ENCODE measurements around the gene GCC2. TPM values are rescaled to one million over a fixed set of nuclear protein-coding genes. Genes with fewer than 3 reads are reported as not detected.
A peak's percentile ranks its signal among the peaks of the same experiment; 100 is the strongest.
"Not testable (repeated sequence)": the region's sequence is repeated elsewhere in the genome, so short reads cannot be mapped to it uniquely, and the experiment has no call there.

GCC2 gene
- total and polyA plus RNA-seq, 2 experiments from 2014 or later, result 16.1 to 25.1 TPM

DNA sequence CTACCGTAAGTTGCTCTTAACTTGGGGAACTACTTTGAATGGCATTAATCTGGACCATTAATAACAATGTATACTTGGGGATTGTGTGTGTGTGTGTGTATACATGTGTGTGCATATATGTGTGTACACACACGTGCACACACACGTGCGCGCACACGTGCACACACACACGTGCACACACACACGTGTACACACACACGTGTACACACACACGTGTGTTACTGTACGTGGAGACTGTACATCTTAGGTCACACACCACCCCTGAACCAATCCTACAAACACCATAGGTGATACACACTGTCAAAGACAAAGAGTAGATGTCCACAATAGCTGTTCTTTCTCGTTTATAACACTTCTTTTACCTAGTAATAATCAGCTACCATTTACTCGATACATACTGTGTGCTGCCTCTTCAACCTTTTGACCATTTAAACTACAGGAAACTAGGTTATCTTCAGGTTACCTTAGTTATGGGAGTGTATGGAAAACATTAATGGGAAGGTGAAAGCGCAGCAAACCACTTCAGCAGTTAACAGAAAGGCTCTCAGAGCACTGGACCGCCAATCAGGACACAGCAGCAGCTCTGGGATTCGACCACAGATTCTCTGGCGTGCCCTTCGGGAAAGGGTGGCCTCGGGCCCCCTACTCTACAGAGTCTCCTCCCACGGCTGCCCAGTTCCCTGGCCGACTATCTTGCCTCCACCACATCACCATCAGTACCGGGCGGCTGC is 894 bp upstream of the GCC2 start:
- Histone ChIP-seq H3K4me3 (peak overlapping the region; percentile 63), H3K36me3 (peaks cover 13% of the 10 kb centered on the region), H3K9me3 (ENCODE audit: low read depth) (no peaks in the 10 kb centered on the region), H3K27me3 (no peaks in the 10 kb centered on the region), H3K27ac (peak overlapping the region; percentile 81), H3K4me1 (ENCODE audit: low read depth) (peaks cover 6% of the 10 kb centered on the region)
- TF ChIP-seq, protein P1, sequence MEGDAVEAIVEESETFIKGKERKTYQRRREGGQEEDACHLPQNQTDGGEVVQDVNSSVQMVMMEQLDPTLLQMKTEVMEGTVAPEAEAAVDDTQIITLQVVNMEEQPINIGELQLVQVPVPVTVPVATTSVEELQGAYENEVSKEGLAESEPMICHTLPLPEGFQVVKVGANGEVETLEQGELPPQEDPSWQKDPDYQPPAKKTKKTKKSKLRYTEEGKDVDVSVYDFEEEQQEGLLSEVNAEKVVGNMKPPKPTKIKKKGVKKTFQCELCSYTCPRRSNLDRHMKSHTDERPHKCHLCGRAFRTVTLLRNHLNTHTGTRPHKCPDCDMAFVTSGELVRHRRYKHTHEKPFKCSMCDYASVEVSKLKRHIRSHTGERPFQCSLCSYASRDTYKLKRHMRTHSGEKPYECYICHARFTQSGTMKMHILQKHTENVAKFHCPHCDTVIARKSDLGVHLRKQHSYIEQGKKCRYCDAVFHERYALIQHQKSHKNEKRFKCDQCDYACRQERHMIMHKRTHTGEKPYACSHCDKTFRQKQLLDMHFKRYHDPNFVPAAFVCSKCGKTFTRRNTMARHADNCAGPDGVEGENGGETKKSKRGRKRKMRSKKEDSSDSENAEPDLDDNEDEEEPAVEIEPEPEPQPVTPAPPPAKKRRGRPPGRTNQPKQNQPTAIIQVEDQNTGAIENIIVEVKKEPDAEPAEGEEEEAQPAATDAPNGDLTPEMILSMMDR (IDR thresholded peaks at IDR 0.05; ENCODE audit: low read depth, low read length), result no peak
- peak in 1 of 2 donors; percentile 59 for DNase-seq (ENCODE audit: low read depth in 1 of 2, low spot score in 1 of 2)

DNA sequence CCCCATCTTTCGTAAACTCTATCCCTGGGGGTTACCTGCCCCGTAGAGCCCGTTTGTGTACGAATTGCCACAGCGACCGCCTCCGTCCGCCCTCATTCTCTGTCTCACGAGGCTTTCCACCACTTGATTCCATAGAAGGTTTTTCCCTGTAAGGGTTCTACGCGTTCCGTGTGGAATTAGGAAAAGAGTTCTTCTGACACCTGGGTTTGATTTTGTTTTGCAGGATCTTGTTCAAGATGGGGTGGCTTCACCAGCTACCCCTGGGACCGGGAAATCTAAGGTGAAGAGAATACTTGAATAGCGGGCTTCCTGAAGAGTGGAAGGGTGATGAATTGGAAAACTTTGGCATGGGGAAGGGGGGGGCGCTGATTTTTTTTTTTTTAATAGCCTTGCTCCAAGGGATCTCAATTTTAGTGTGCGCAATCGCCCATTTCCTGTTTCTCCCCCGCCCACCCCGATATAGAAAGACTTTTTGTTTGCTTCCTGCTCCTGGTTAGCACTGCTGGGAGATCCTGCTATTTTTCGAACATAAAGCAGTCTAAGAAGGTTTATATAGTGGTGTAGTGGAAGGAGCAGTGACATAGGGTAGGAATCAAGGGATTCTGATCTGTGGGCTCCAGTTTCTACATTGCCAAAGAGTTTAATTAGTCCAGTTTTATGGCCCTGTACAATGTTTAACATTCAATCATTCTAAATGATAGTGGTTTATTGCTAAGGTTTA is 564 bp downstream of the GCC2 start:
- DNase-seq (ENCODE audit: low read depth in 1 of 2, low spot score in 1 of 2), result peak; percentile 14 to 47
- Histone ChIP-seq H3K4me1 (ENCODE audit: low read depth) (peaks cover 6% of the 10 kb centered on the region), H3K27me3 (no peaks in the 10 kb centered on the region), H3K9me3 (ENCODE audit: low read depth) (no peaks in the 10 kb centered on the region), H3K36me3 (peaks cover 24% of the 10 kb centered on the region), H3K27ac (peak overlapping the region; percentile 81), H3K4me3 (peak overlapping the region; percentile 63)
- TF ChIP-seq, protein P1 (IDR thresholded peaks at IDR 0.05; ENCODE audit: low read depth, low read length), result no peak

DNA sequence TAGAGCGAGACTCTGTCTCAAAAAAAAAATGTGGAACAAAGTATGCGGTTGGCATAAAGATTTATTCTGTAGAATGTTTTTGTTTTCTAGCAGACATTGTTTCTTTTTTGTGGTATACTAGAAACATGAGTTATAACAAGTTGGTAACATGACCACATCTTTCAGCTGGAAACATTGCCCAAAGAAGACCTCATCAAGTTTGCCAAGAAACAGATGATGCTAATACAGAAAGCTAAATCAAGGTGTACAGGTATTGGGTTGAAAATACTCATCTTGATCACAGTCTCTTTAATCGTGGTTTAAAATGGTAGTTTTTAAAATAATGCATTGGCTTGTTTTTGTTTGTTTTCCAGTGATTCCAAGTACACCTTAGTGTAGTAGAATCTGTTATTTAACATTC is 1.9 kb downstream of the GCC2 start:
- no peak for DNase-seq (ENCODE audit: low read depth in 1 of 2, low spot score in 1 of 2)
- no peak overlapping the region for H3K4me3 ChIP-seq
- H3K9me3 ChIP-seq (ENCODE audit: low read depth), result no peaks in the 10 kb centered on the region
- H3K27me3 ChIP-seq, result no peaks in the 10 kb centered on the region
- TF ChIP-seq, protein P1 (IDR thresholded peaks at IDR 0.05; ENCODE audit: low read depth, low read length), result no peak
- peaks cover 35% of the 10 kb centered on the region for H3K36me3 ChIP-seq
- H3K4me1 ChIP-seq (ENCODE audit: low read depth), result peaks cover 6% of the 10 kb centered on the region
- H3K27ac ChIP-seq, result no peak overlapping the region

DNA sequence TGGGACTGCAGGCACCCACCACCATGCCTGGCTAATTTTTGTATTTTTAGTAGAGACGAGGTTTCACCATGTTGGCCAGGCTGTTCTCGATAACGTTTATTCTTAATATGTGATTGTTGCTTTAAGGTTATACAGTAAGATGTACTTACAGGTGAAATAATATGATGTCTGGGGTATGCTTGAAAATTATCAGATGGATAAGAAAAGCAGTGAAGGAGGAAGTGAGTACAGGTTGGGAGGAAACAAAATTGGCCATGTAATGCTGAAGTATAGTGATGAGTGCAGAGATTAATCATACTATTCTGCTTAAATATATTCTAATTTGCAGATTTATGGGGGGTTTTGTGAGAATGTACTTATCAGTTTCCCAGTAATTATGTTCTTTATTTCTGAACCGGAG is 3.0 kb downstream of the GCC2 start:
- no peak overlapping the region for H3K4me3 ChIP-seq
- no peak for DNase-seq (ENCODE audit: low read depth in 1 of 2, low spot score in 1 of 2)
- H3K27me3 ChIP-seq, result no peaks in the 10 kb centered on the region
- no peak overlapping the region for H3K27ac ChIP-seq
- TF ChIP-seq, protein P1 (IDR thresholded peaks at IDR 0.05; ENCODE audit: low read depth, low read length), result no peak
- H3K36me3 ChIP-seq, result peaks cover 35% of the 10 kb centered on the region
- H3K4me1 ChIP-seq (ENCODE audit: low read depth), result peaks cover 6% of the 10 kb centered on the region
- H3K9me3 ChIP-seq (ENCODE audit: low read depth), result no peaks in the 10 kb centered on the region

DNA sequence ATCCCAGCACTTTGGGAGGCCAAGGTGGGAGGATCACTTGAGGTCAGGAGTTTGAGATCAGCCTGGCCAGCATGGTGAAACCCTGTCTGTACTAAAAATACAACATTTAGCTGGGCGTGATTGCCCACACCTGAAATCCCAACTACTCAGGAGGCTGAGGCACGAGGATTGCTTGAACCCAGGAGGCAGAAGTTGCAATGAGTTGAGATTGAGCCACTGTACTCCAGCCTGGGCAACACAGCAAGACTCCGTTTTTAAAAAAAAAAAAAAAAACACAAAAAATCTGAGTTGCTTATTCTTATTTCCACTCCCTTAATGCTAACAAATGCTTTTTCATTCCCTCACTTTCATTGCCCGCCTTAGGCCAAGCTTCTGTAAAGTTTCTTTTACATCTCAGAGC is 4.5 kb downstream of the GCC2 start:
- H3K27me3 ChIP-seq; H3K9me3 ChIP-seq (ENCODE audit: low read depth); H3K4me1 ChIP-seq (ENCODE audit: low read depth); H3K27ac ChIP-seq; DNase-seq (ENCODE audit: low read depth in 1 of 2, low spot score in 1 of 2); H3K4me3 ChIP-seq: not testable (repeated sequence)
- H3K36me3 ChIP-seq, result peaks cover 35% of the 10 kb centered on the region

DNA sequence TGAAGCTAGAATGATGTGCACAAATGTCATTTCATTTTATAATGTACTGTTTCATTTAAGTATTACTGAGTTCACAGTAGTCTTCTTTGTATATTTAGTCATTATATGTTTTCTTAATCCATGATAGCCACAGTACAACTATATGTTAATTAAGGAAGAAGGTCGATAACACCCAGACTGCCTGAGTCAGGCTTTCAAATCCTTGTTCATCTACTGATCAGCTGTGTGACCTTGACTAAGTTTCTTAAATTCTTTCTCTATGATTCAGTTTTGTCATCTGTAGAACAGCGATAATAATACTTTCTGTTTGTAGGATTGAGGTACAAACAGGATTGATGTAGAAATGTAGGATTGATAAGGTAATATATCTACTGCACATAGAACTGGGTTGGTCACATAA is 5.4 kb downstream of the GCC2 start:
- Histone ChIP-seq H3K4me3 (no peak overlapping the region), H3K27me3 (no peaks in the 10 kb centered on the region), H3K27ac (no peak overlapping the region), H3K4me1 (ENCODE audit: low read depth) (peaks cover 6% of the 10 kb centered on the region), H3K36me3 (peaks cover 35% of the 10 kb centered on the region), H3K9me3 (ENCODE audit: low read depth) (no peaks in the 10 kb centered on the region)
- TF ChIP-seq, protein P1 (IDR thresholded peaks at IDR 0.05; ENCODE audit: low read depth, low read length), result no peak
- DNase-seq (ENCODE audit: low read depth in 1 of 2, low spot score in 1 of 2), result no peak

All from cardiac muscle cell (in vitro differentiated cells and primary cell).